ENCODE measurements around the gene CPT1B. TPM values are rescaled to one million over a fixed set of nuclear protein-coding genes. Genes with fewer than 3 reads are reported as not detected.

CPT1B gene
- total RNA-seq, 2 experiments from 2014 or later = 42.9 to 43.7 TPM

DNA sequence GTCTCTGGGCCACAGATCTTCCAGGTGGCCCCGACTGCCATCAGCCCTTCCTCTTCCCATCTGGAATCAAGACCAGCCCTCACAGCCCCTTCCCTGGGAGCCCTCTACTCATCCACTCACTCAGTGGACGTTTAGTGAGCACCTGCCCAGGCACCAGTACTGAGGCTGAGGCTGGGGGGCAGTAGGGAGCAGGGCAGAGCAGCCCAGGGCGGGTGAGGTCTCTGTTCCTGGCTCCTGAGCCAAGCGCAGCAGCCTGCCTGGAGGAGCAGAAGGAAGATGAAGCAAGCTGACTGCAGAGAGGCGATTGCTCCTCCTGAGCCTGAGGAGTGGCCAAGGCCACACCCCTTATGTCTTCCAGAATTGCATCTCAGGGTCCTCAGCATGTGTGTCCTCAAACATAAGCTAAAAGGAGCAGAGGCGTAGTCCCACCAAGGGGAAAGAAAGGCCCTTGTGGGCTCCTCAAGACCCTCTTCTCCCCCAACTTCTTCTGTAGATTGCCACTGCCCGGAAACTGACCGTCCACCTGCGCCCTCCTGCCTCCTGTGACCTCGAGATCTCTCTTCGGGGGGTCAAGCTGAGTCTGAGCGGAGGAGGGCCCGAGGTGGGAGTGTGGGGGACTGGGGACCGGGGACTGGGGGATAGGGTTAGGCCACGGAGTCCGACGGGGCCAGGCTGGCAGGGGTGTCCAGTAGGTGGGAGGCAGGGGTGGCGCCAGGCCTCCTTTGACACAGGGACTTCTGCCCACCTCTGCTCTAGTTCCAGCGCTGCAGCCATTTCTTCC, 28.1 kb upstream of the CPT1B start:
- H3K27ac Mint-ChIP-seq = no peak overlapping the region
- ATAC-seq = no peak
- DNase-seq = no peak
- H3K36me3 Mint-ChIP-seq (ENCODE audit: low read depth) = no peaks in the 10 kb centered on the region
- H3K9me3 Mint-ChIP-seq = no peaks in the 10 kb centered on the region
- intact Hi-C loops (cut with micrococcal nuclease) = no loop called here
- H3K27me3 Mint-ChIP-seq = peaks cover 35% of the 10 kb centered on the region
- TF ChIP-seq, protein P1, sequence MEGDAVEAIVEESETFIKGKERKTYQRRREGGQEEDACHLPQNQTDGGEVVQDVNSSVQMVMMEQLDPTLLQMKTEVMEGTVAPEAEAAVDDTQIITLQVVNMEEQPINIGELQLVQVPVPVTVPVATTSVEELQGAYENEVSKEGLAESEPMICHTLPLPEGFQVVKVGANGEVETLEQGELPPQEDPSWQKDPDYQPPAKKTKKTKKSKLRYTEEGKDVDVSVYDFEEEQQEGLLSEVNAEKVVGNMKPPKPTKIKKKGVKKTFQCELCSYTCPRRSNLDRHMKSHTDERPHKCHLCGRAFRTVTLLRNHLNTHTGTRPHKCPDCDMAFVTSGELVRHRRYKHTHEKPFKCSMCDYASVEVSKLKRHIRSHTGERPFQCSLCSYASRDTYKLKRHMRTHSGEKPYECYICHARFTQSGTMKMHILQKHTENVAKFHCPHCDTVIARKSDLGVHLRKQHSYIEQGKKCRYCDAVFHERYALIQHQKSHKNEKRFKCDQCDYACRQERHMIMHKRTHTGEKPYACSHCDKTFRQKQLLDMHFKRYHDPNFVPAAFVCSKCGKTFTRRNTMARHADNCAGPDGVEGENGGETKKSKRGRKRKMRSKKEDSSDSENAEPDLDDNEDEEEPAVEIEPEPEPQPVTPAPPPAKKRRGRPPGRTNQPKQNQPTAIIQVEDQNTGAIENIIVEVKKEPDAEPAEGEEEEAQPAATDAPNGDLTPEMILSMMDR (IDR thresholded peaks at IDR 0.05) = no peak
- no peak overlapping the region for H3K4me3 Mint-ChIP-seq
- CTCF ChIA-PET = no interaction called here
- POLR2A ChIA-PET = no interaction called here
- H3K4me1 Mint-ChIP-seq (ENCODE audit: low read depth) = peaks cover 3% of the 10 kb centered on the region

DNA sequence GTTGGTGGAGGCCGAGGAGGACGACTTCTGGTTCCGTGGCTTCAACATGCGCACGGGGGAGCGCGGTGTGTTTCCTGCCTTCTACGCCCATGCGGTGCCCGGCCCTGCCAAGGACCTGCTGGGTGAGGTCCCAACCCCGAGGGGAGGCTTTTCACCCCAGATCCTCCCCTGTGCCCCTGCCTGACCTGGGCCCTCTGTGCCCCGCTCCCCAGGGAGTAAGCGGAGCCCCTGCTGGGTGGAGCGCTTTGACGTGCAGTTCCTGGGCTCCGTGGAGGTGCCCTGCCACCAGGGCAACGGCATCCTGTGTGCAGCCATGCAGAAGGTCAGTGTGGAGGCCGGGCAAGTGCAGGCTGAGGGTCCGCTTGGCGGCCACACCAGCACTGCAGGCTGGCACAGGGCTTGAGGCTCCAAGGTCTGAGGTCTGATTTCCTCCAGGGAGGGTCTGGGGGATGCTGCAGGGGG, 27.4 kb upstream of the CPT1B start:
- H3K4me3 Mint-ChIP-seq = no peak overlapping the region
- H3K4me1 Mint-ChIP-seq (ENCODE audit: low read depth) = peaks cover 3% of the 10 kb centered on the region
- no peaks in the 10 kb centered on the region for H3K36me3 Mint-ChIP-seq (ENCODE audit: low read depth)
- intact Hi-C loops (cut with micrococcal nuclease) = no loop called here
- ChIA-PET POLR2A (no interaction called here), CTCF (no interaction called here)
- no peaks in the 10 kb centered on the region for H3K9me3 Mint-ChIP-seq
- DNase-seq (no peak), ATAC-seq (no peak)
- TF ChIP-seq, protein P1 (IDR thresholded peaks at IDR 0.05) = no peak
- no peak overlapping the region for H3K27ac Mint-ChIP-seq
- peaks cover 35% of the 10 kb centered on the region for H3K27me3 Mint-ChIP-seq

DNA sequence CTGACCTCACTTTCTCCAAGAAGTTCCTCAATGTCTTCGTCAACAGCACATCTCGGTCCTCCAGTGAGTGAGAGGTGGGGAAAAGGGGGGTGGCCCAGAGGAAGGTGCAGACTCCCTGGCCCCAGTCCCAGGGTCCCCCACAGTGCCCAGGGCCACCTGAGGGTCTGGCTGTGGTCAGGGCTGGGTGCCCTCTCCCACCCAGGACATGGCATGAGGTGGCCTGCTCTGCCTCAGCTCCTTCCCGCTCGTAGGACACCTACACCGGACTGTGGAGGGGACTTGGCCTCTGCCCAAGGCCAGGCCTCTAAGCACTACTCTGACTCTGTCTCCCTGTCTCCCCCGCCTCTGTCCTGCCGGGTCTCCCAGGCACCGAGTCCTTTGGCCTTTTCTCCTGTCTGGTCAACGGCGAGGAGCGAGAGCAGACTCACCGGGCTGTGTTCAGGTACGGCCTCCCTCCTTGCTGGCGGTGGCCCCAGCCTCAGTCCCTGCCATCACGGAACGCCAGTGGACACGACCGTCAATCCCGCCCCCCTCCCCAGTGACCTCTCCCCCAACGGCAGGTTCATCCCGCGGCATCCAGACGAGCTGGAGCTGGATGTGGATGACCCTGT, 26.9 kb upstream of the CPT1B start:
- no peak for DNase-seq
- Mint-ChIP-seq H3K27me3 (peaks cover 33% of the 10 kb centered on the region), H3K9me3 (no peaks in the 10 kb centered on the region), H3K4me1 (ENCODE audit: low read depth) (peaks cover 3% of the 10 kb centered on the region), H3K36me3 (ENCODE audit: low read depth) (no peaks in the 10 kb centered on the region), H3K4me3 (no peak overlapping the region), H3K27ac (no peak overlapping the region)
- intact Hi-C loops (cut with micrococcal nuclease) = no loop called here
- no peak for ATAC-seq
- CTCF ChIA-PET = no interaction called here
- POLR2A ChIA-PET = interaction anchor here (1.1 kb wide), 1 partner anchor 79 kb away, joined by 3 read pairs; no protein-coding TSS in a partner anchor
- TF ChIP-seq, protein P1 (IDR thresholded peaks at IDR 0.05) = no peak

DNA sequence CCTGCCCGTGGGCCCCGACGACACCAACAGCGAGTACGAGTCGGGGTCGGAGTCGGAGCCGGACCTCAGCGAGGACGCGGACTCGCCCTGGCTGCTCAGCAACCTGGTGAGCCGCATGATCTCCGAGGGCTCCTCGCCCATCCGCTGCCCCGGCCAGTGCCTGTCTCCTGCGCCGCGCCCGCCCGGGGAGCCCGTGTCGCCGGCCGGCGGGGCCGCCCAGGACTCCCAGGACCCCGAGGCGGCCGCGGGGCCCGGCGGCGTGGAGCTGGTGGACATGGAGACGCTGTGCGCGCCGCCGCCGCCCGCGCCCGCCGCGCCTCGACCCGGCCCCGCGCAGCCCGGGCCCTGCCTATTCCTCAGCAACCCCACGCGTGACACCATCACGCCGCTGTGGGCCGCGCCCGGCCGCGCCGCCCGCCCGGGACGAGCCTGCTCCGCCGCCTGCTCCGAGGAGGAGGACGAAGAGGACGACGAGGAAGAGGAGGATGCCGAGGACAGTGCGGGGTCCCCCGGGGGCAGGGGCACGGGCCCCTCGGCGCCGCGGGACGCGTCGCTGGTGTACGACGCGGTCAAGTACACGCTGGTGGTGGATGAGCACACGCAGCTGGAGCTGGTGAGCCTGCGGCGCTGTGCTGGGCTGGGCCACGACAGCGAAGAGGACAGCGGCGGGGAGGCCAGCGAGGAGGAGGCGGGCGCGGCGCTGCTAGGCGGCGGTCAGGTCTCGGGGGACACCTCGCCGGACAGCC, 26.2 kb upstream of the CPT1B start:
- POLR2A ChIA-PET = interaction anchor here (1.1 to 1.7 kb wide), 2 partner anchors 22 to 78 kb away, joined by 3 to 4 read pairs; partner anchors contain the start of gene CHKB
- Mint-ChIP-seq H3K27ac (no peak overlapping the region), H3K4me3 (no peak overlapping the region), H3K36me3 (ENCODE audit: low read depth) (no peaks in the 10 kb centered on the region), H3K27me3 (peaks cover 35% of the 10 kb centered on the region), H3K9me3 (no peaks in the 10 kb centered on the region), H3K4me1 (ENCODE audit: low read depth) (peaks cover 6% of the 10 kb centered on the region)
- TF ChIP-seq, protein P1 (IDR thresholded peaks at IDR 0.05) = no peak
- ATAC-seq (no peak), DNase-seq (no peak)
- intact Hi-C loops (cut with micrococcal nuclease) = no loop called here
- CTCF ChIA-PET = interaction anchor here (0.9 kb wide), 1 partner anchor 24 kb away, joined by 3 read pairs; the partner anchor contains the start of gene ARSA

All from activated CD8-positive, alpha-beta T cell treated with anti-CD3 and anti-CD28 coated beads for 36 hours (primary cell).